ENCODE measurements around the gene BHLHA9. TPM values are rescaled to one million over a fixed set of nuclear protein-coding genes. Genes with fewer than 3 reads are reported as not detected.
A peak's percentile ranks its signal among the peaks of the same experiment; 100 is the strongest.

Gene BHLHA9
- total RNA-seq, 2 experiments from 2014 or later = not detected

DNA sequence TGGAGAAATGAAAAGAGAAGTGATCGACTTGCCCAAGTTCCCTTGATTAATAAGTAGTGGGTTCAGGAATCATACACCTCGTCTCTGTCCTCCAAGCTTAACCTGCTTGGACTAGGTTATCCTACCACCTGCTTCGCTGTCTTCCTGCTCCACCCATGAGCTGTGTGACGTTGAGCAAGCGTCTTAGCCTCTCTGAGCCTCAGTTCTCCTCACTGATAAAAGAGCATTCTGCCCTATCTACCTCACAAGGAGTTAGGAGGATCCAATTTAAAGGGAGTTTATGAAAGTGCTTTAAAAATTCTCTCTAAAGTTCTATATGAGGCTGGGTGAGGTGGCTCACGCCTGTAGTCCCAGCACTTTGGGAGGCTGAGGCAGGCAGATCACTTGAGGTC lies 9.5 kb upstream of the BHLHA9 start:
- intact Hi-C loops (cut with micrococcal nuclease) = no loop called here
- H3K27me3 Mint-ChIP-seq (ENCODE audit: low read depth) = peaks cover 5% of the 10 kb centered on the region
- no peaks in the 10 kb centered on the region for H3K36me3 Mint-ChIP-seq (ENCODE audit: low read depth)
- no peak for DNase-seq
- H3K9me3 Mint-ChIP-seq = no peaks in the 10 kb centered on the region
- CTCF ChIA-PET = no interaction called here
- peaks cover 3% of the 10 kb centered on the region for H3K4me1 Mint-ChIP-seq (ENCODE audit: low read depth)
- no peak overlapping the region for H3K4me3 Mint-ChIP-seq
- no peak overlapping the region for H3K27ac Mint-ChIP-seq

DNA sequence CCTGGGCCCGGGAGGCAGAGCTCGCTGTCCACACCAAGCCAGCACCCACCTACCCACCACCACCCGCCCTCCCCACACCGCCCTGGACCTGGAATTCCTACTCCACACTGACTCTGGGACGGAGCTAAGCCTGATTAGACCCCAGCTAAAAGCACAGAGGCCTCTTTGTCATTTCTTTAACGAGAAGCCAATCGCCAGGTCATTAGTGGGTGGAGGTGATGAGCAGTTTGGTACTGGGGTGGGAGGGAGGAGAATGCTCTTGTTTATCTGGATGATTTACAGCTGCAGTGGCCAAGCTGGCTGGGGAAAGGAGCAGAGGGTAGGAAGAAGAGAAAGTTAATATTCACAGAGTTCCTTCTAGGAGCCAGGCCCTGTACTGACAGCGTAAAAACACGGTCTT lies 6.0 kb upstream of the BHLHA9 start:
- DNase-seq = no peak
- Mint-ChIP-seq H3K4me1 (ENCODE audit: low read depth) (peaks cover 6% of the 10 kb centered on the region), H3K9me3 (no peaks in the 10 kb centered on the region), H3K4me3 (no peak overlapping the region), H3K36me3 (ENCODE audit: low read depth) (no peaks in the 10 kb centered on the region), H3K27me3 (ENCODE audit: low read depth) (no peaks in the 10 kb centered on the region), H3K27ac (no peak overlapping the region)
- CTCF ChIA-PET = no interaction called here
- intact Hi-C loops (cut with micrococcal nuclease) = no loop called here

DNA sequence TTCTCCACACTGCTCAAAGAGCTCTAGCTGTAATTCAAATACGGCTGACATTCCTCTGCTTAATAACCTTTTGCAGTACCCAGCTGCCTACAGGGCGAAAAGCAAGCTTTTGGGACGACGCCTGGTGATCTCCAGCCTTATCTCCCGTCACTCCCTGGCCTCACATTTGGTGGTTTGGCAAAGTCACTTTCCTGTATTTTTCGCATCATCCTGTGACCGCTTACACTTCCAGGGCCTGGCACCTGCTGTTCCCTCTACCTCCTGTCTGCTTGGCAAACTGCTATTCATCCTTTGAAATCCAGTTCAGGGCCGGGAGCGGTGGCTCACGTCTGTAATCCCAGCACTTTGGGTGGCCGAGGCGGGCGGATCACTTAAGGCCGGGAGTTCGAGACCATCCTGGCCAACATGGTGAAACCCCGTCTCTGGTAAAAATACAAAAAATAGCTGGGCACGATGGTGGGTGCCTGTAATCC lies 2.7 kb upstream of the BHLHA9 start:
- H3K9me3 Mint-ChIP-seq = no peaks in the 10 kb centered on the region
- H3K27ac Mint-ChIP-seq = no peak overlapping the region
- no peaks in the 10 kb centered on the region for H3K36me3 Mint-ChIP-seq (ENCODE audit: low read depth)
- CTCF ChIA-PET = interaction anchor here (1.6 kb wide), 2 partner anchors 39 to 145 kb away, joined by 3 to 4 read pairs; no protein-coding TSS in a partner anchor
- DNase-seq = no peak
- intact Hi-C loops (cut with micrococcal nuclease) = loop anchor here (5.0 kb wide), 1 partner anchor 360 kb away; the partner anchor contains the start of gene SLC43A2
- H3K4me3 Mint-ChIP-seq = peak overlapping the region; percentile 72
- H3K4me1 Mint-ChIP-seq (ENCODE audit: low read depth) = peaks cover 8% of the 10 kb centered on the region
- H3K27me3 Mint-ChIP-seq (ENCODE audit: low read depth) = peaks cover 21% of the 10 kb centered on the region

DNA sequence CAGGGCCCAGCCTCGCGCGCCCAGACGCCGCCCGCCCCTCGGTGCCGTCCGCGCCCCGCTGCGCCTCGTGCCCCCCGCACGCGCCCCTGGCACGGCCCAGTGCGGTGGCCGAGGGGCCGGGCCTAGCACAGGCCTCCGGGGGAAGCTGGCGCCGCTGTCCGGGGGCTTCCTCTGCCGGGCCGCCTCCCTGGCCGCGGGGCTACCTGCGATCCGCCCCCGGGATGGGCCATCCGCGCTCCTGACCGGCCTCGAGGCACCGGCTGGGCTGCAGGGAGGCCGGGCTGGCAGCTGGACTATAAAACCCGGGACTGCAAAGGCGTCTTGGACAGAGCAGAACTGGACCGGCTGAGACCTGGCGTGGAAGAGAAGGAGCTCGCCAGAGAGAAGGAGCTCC lies 783 bp downstream of the BHLHA9 start:
- no peak for DNase-seq
- no peaks in the 10 kb centered on the region for H3K9me3 Mint-ChIP-seq
- H3K27ac Mint-ChIP-seq = no peak overlapping the region
- CTCF ChIA-PET = no interaction called here
- no peak overlapping the region for H3K4me3 Mint-ChIP-seq
- H3K27me3 Mint-ChIP-seq (ENCODE audit: low read depth) = peaks cover 40% of the 10 kb centered on the region
- intact Hi-C loops (cut with micrococcal nuclease) = no loop called here
- H3K4me1 Mint-ChIP-seq (ENCODE audit: low read depth) = peaks cover 10% of the 10 kb centered on the region
- H3K36me3 Mint-ChIP-seq (ENCODE audit: low read depth) = no peaks in the 10 kb centered on the region

DNA sequence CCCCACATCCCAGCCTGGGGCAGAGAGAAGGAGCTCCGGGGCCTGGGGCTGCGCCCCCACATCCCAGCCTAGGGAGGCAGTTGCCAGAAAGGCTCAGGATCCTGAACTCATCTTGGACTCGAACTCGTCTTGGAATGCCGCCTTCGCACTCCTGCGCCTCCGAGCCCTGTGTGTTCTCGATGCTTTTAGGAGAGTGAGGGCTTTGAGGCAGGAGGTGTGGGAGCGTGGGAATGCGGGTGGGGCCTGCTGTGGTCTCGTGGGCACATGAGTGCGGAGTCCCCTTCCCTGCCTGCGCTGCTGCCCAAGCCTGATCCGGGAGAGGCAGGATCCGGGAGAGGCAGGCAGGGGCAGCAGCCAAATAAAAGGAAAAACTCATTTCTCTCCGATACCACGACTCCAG lies 1.2 kb downstream of the BHLHA9 start:
- Mint-ChIP-seq H3K27me3 (ENCODE audit: low read depth) (peaks cover 43% of the 10 kb centered on the region), H3K4me3 (no peak overlapping the region), H3K27ac (no peak overlapping the region)

DNA sequence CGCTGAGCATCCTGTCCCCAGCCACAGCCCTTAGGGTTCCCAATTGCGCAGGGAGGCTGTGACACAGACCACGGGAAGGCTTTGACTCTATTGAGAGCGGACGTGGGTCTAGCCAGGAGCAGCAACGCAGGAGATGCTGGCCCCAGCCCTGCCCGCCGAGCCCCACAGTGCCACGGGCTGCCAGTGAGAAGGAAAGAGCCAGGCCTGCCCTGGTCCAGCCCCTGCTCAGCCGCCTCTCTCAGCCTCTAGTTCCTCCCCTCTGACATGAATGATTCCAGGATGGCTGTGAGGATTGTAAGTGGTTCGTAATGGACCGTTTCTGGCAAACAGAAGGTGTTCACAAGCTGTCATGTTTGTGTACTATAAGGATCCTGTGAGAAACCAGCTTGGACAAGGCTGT lies 2.5 kb downstream of the BHLHA9 start:
- intact Hi-C loops (cut with micrococcal nuclease) = no loop called here
- no peak overlapping the region for H3K4me3 Mint-ChIP-seq

More for the DNA sequence above, 1.2 kb downstream of the BHLHA9 start:
- DNase-seq = no peak
- Mint-ChIP-seq H3K9me3 (no peaks in the 10 kb centered on the region), H3K36me3 (ENCODE audit: low read depth) (no peaks in the 10 kb centered on the region), H3K4me1 (ENCODE audit: low read depth) (peaks cover 13% of the 10 kb centered on the region)
- intact Hi-C loops (cut with micrococcal nuclease) = no loop called here
- CTCF ChIA-PET = interaction anchor here (0.5 kb wide), 1 partner anchor 68 kb away, joined by 4 read pairs; no protein-coding TSS in a partner anchor

DNA sequence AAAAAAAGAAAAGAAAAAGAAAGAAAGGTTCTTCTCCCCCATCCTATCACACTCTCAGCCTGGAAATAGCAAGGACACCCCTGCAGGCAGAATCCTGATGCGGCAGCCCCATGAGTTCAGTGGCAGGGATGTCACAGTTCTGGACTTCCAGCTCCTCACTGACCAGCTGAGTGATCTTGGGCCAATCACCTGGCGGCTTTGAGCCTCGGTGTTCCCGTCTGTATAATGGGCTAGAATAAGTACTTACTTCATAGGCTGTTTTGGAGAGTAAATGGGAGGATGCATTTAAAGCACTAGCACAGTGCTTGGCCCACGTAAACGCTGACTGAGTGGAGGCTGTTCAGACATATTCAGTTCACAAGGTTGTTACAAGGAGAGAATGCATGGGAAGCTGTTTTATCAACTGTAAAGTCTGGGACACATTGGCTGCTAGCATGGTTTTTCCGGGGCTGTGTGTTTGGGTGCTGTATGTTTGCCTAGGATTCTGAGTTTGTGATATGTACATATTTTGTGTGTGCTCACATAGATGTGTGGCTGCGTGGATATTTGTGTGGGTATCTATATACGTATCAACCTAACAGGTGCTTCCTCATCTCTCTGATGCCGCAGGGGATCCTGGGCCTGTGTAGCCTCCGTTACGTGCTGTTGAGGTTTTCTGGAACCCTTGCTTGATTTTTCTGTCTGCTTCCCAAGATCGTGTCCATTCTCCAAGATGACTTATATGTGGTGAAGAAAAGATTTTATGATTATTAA lies 3.4 kb downstream of the BHLHA9 start:
- Mint-ChIP-seq H3K4me3 (no peak overlapping the region), H3K27ac (no peak overlapping the region), H3K9me3 (no peaks in the 10 kb centered on the region), H3K4me1 (ENCODE audit: low read depth) (peaks cover 10% of the 10 kb centered on the region), H3K36me3 (ENCODE audit: low read depth) (no peaks in the 10 kb centered on the region), H3K27me3 (ENCODE audit: low read depth) (peaks cover 43% of the 10 kb centered on the region)
- CTCF ChIA-PET = interaction anchor here (0.8 kb wide), 1 partner anchor 59 kb away, joined by 6 read pairs; no protein-coding TSS in a partner anchor
- intact Hi-C loops (cut with micrococcal nuclease) = no loop called here
- DNase-seq = no peak

More for the DNA sequence above, 2.5 kb downstream of the BHLHA9 start:
- Mint-ChIP-seq H3K36me3 (ENCODE audit: low read depth) (no peaks in the 10 kb centered on the region), H3K27ac (no peak overlapping the region), H3K27me3 (ENCODE audit: low read depth) (peaks cover 43% of the 10 kb centered on the region), H3K4me1 (ENCODE audit: low read depth) (peaks cover 10% of the 10 kb centered on the region), H3K9me3 (no peaks in the 10 kb centered on the region)
- CTCF ChIA-PET = interaction anchor here (0.6 kb wide), 1 partner anchor 386 kb away, joined by 3 read pairs; no protein-coding TSS in a partner anchor
- no peak for DNase-seq

DNA sequence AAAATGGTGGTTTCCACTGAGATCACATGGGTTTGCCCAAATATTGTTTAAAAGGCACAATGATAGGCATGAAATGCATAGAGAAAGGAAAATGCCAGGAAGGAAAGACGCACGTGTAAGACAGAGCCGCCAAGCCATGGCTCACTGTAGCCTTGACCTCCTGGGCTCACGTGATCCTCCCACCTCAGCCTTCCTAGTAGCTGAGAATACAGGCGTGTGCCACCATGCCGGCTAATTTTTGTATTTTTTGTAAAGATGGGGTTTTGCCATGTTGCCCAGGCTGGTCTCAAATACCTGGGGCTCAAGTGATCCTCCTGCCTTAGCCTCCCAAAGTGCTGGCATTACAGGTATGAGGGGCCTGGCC lies 4.0 kb downstream of the BHLHA9 start:
- intact Hi-C loops (cut with micrococcal nuclease) = no loop called here
- H3K27me3 Mint-ChIP-seq (ENCODE audit: low read depth) = peaks cover 43% of the 10 kb centered on the region
- H3K4me3 Mint-ChIP-seq = no peak overlapping the region
- no peak for DNase-seq
- H3K9me3 Mint-ChIP-seq = no peaks in the 10 kb centered on the region
- CTCF ChIA-PET = no interaction called here
- H3K36me3 Mint-ChIP-seq (ENCODE audit: low read depth) = no peaks in the 10 kb centered on the region
- H3K27ac Mint-ChIP-seq = no peak overlapping the region
- peaks cover 7% of the 10 kb centered on the region for H3K4me1 Mint-ChIP-seq (ENCODE audit: low read depth)

DNA sequence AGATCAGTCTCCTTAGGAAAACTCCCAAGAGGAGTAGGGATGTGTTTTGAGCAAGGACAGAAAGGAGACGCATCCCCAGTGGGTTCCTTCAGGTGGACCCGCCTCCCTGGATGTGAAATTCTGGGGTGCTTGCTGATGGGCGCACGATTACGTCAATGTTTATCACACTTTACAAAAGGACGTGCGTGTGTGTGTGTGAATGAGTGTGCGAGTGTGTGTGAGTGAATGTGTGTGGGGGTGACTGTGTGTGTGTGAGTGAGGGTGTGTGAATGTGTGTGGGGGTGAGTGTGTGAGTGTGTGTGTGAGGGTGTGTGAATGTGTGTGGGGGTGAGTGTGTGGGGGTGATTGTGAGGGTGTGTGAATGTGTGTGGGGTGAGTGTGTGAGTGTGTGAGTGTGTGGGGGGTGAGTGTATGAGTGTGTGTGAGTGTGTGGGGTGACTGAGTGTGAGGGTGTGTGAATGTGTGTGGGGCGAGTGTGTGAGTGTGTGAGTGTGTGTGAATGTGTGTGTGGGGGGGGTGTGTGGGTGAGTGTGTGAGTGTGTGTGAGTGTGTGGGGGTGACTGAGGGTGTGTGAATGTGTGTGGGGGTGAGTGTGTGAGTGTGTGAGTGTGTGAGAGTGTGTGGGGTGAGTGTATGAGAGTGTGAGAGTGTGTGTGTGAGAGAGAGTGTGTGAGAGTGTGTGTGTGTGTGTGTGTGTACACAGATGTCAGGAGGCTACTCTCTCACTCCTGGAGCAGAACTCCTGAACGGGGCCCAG lies 5.1 kb downstream of the BHLHA9 start:
- H3K27ac Mint-ChIP-seq = no peak overlapping the region

DNA sequence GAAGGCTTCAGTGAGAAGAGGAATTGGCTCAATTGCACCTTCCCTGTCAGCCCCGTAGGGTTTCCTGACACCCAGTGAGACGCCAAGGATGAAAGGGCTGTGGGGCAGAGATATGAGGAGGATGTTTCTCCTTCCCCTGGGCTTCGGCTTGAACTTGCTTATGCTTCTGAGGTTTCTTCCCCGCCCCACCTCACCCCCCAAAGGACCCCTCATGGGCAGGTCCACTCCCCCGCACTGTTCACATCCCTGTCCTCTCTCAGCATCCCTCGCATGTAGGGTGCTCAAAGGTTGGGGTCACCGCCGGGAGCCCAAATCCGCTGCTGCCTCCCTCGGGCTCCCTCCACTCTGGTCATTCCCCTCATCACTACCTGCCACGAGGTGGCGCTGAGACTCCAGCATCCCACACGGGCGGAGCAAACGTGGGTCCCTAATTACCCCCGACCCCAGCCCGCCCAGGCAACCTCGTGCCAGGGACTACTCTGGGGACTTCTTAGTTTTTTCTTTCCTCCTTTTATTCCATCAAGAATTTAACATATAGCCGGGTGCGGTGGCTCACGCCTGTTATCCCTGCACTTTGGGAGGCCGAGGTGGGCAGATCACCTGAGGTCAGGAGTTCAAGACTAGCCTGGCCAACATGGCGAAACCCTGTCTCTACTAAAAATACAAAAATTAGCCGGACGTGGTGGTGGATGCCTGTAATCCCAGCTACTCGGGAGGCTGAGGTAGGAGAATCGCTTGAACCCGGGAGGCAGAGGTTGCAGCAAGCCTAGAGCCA lies 5.9 kb downstream of the BHLHA9 start:
- intact Hi-C loops (cut with micrococcal nuclease) = loop anchor here (1.0 to 5.0 kb wide), 2 partner anchors 56 to 356 kb away; no protein-coding TSS in a partner anchor
- Mint-ChIP-seq H3K4me1 (ENCODE audit: low read depth) (peaks cover 5% of the 10 kb centered on the region), H3K27ac (no peak overlapping the region), H3K27me3 (ENCODE audit: low read depth) (peaks cover 33% of the 10 kb centered on the region), H3K4me3 (no peak overlapping the region), H3K9me3 (no peaks in the 10 kb centered on the region), H3K36me3 (ENCODE audit: low read depth) (no peaks in the 10 kb centered on the region)
- CTCF ChIA-PET = interaction anchor here (1.2 kb wide), 1 partner anchor 90 kb away, joined by 5 read pairs; no protein-coding TSS in a partner anchor
- peak; percentile 79 for DNase-seq

More for the DNA sequence above, 5.1 kb downstream of the BHLHA9 start:
- peaks cover 33% of the 10 kb centered on the region for H3K27me3 Mint-ChIP-seq (ENCODE audit: low read depth)
- DNase-seq = no peak
- no peaks in the 10 kb centered on the region for H3K36me3 Mint-ChIP-seq (ENCODE audit: low read depth)
- no peak overlapping the region for H3K4me3 Mint-ChIP-seq
- intact Hi-C loops (cut with micrococcal nuclease) = loop anchor here (5.0 kb wide), 1 partner anchor 357 kb away; no protein-coding TSS in a partner anchor
- no peaks in the 10 kb centered on the region for H3K9me3 Mint-ChIP-seq
- peaks cover 5% of the 10 kb centered on the region for H3K4me1 Mint-ChIP-seq (ENCODE audit: low read depth)
- CTCF ChIA-PET = no interaction called here

DNA sequence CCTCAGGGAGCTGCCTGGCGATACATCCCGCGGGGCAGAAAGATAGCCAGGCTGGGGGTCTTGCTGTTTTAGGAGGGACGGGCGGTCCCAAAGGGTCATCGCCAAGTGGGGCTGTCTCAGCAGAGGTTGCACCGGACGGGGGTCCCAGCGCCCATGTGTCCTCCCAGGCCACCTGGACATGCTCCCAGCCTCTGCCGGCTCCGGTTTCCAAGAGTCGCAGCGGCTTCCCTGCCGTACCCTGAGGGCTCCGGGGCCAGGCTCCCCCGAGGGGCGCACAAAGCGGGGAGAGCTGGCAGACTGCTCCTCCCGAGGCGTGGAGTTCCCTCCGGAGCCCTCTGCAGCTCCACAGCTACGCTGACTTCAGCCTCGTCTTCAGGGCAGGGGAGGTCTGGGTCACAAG lies 10.4 kb downstream of the BHLHA9 start:
- H3K4me1 Mint-ChIP-seq (ENCODE audit: low read depth) = peaks cover 3% of the 10 kb centered on the region
- no peak for DNase-seq
- CTCF ChIA-PET = no interaction called here
- H3K4me3 Mint-ChIP-seq = no peak overlapping the region
- H3K27ac Mint-ChIP-seq = no peak overlapping the region
- intact Hi-C loops (cut with micrococcal nuclease) = no loop called here
- peaks cover 3% of the 10 kb centered on the region for H3K27me3 Mint-ChIP-seq (ENCODE audit: low read depth)
- H3K9me3 Mint-ChIP-seq = no peaks in the 10 kb centered on the region
- no peaks in the 10 kb centered on the region for H3K36me3 Mint-ChIP-seq (ENCODE audit: low read depth)
